ENCODE measurements around the gene PI4KA.
"Not testable (repeated sequence)": the region's sequence is repeated elsewhere in the genome, so short reads cannot be mapped to it uniquely, and the experiment has no call there.

PI4KA gene

GRCh38 chr22:20858615-20859416, at the start of gene PI4KA, which contains the start of gene SNAP29:
Gene PI4KA, minus strand, starts transcription at chr22:20858811. Its CDS starts 86 bp downstream, at chr22:20858725.
Gene SNAP29, plus strand, starts transcription at chr22:20859007. Its CDS starts 104 bp downstream, at chr22:20859111.
- Histone ChIP-seq H3K9me3 (ENCODE audit: control insufficient read depth, low read length) (no peaks in the 10 kb centered on the region), H3K27me3 (replicated peaks; ENCODE audit: control insufficient read depth, insufficient read depth, low read length) (no peaks in the 10 kb centered on the region), H3K9ac (ENCODE audit: low read length) (peak within 1 kb of the TSS; percentile 93), H3K4me3 (ENCODE audit: low read length) (peak within 1 kb of the TSS; percentile 96), H3K4me1 (ENCODE audit: control insufficient read depth, insufficient read depth, low read length) (peaks cover 33% of the 10 kb centered on the region), H3K36me3 (ENCODE audit: control insufficient read depth, insufficient read depth, low read length, severe bottlenecking) (no peaks in the 10 kb centered on the region)
- peak; percentile 98 for DNase-seq (ENCODE audit: low read depth)

- no peak for DNase-seq (ENCODE audit: low read depth)
- no peak overlapping the region for H3K4me3 ChIP-seq (ENCODE audit: low read length)
- no peaks in the 10 kb centered on the region for H3K9me3 ChIP-seq (ENCODE audit: control insufficient read depth, low read length)
- no peak overlapping the region for H3K9ac ChIP-seq (ENCODE audit: low read length)
- no peaks in the 10 kb centered on the region for H3K27me3 ChIP-seq (replicated peaks; ENCODE audit: control insufficient read depth, insufficient read depth, low read length)
- H3K36me3 ChIP-seq (ENCODE audit: control insufficient read depth, insufficient read depth, low read length, severe bottlenecking): no peaks in the 10 kb centered on the region
- peaks cover 13% of the 10 kb centered on the region for H3K4me1 ChIP-seq (ENCODE audit: control insufficient read depth, insufficient read depth, low read length)
These were observed 47.8 kb upstream of the PI4KA start for GRCh38 chr22:20906387-20906767.

- Histone ChIP-seq H3K36me3 (ENCODE audit: control insufficient read depth, insufficient read depth, low read length, severe bottlenecking) (no peaks in the 10 kb centered on the region), H3K4me3 (ENCODE audit: low read length) (no peak overlapping the region), H3K9ac (ENCODE audit: low read length) (no peak overlapping the region), H3K4me1 (ENCODE audit: control insufficient read depth, insufficient read depth, low read length) (peaks cover 13% of the 10 kb centered on the region), H3K9me3 (ENCODE audit: control insufficient read depth, low read length) (no peaks in the 10 kb centered on the region), H3K27me3 (replicated peaks; ENCODE audit: control insufficient read depth, insufficient read depth, low read length) (no peaks in the 10 kb centered on the region)
- DNase-seq (ENCODE audit: low read depth): no peak
These were observed 47.1 kb upstream of the PI4KA start for GRCh38 chr22:20905415-20906386.

GRCh38 chr22:20904980-20905355, 46.4 kb upstream of the PI4KA start:
- H3K4me1 ChIP-seq (ENCODE audit: control insufficient read depth, insufficient read depth, low read length): peaks cover 13% of the 10 kb centered on the region
- H3K4me3 ChIP-seq (ENCODE audit: low read length): no peak overlapping the region
- H3K27me3 ChIP-seq (replicated peaks; ENCODE audit: control insufficient read depth, insufficient read depth, low read length): no peaks in the 10 kb centered on the region
- no peaks in the 10 kb centered on the region for H3K9me3 ChIP-seq (ENCODE audit: control insufficient read depth, low read length)
- no peaks in the 10 kb centered on the region for H3K36me3 ChIP-seq (ENCODE audit: control insufficient read depth, insufficient read depth, low read length, severe bottlenecking)
- no peak for DNase-seq (ENCODE audit: low read depth)
- H3K9ac ChIP-seq (ENCODE audit: low read length): no peak overlapping the region

GRCh38 chr22:20904008-20904979, 45.7 kb upstream of the PI4KA start:
- no peaks in the 10 kb centered on the region for H3K27me3 ChIP-seq (replicated peaks; ENCODE audit: control insufficient read depth, insufficient read depth, low read length)
- no peaks in the 10 kb centered on the region for H3K36me3 ChIP-seq (ENCODE audit: control insufficient read depth, insufficient read depth, low read length, severe bottlenecking)
- H3K4me1 ChIP-seq (ENCODE audit: control insufficient read depth, insufficient read depth, low read length): peaks cover 13% of the 10 kb centered on the region
- H3K9ac ChIP-seq (ENCODE audit: low read length): no peak overlapping the region
- peak; percentile 97 for DNase-seq (ENCODE audit: low read depth)
- no peak overlapping the region for H3K4me3 ChIP-seq (ENCODE audit: low read length)
- no peaks in the 10 kb centered on the region for H3K9me3 ChIP-seq (ENCODE audit: control insufficient read depth, low read length)

GRCh38 chr22:20903093-20903492, 44.5 kb upstream of the PI4KA start:
- H3K4me3 ChIP-seq (ENCODE audit: low read length): no peak overlapping the region
- H3K27me3 ChIP-seq (replicated peaks; ENCODE audit: control insufficient read depth, insufficient read depth, low read length): no peaks in the 10 kb centered on the region
- DNase-seq (ENCODE audit: low read depth): no peak
- peaks cover 13% of the 10 kb centered on the region for H3K4me1 ChIP-seq (ENCODE audit: control insufficient read depth, insufficient read depth, low read length)
- H3K9ac ChIP-seq (ENCODE audit: low read length): no peak overlapping the region
- no peaks in the 10 kb centered on the region for H3K9me3 ChIP-seq (ENCODE audit: control insufficient read depth, low read length)
- no peaks in the 10 kb centered on the region for H3K36me3 ChIP-seq (ENCODE audit: control insufficient read depth, insufficient read depth, low read length, severe bottlenecking)

GRCh38 chr22:20901093-20902033, 42.8 kb upstream of the PI4KA start:
- H3K4me3 ChIP-seq (ENCODE audit: low read length); H3K36me3 ChIP-seq (ENCODE audit: control insufficient read depth, insufficient read depth, low read length, severe bottlenecking); H3K9me3 ChIP-seq (ENCODE audit: control insufficient read depth, low read length); H3K27me3 ChIP-seq (replicated peaks; ENCODE audit: control insufficient read depth, insufficient read depth, low read length); H3K9ac ChIP-seq (ENCODE audit: low read length); DNase-seq (ENCODE audit: low read depth): not testable (repeated sequence)
- H3K4me1 ChIP-seq (ENCODE audit: control insufficient read depth, insufficient read depth, low read length): peaks cover 13% of the 10 kb centered on the region

- Histone ChIP-seq H3K9me3 (ENCODE audit: control insufficient read depth, low read length) (no peaks in the 10 kb centered on the region), H3K9ac (ENCODE audit: low read length) (no peak overlapping the region), H3K4me3 (ENCODE audit: low read length) (no peak overlapping the region), H3K36me3 (ENCODE audit: control insufficient read depth, insufficient read depth, low read length, severe bottlenecking) (no peaks in the 10 kb centered on the region), H3K4me1 (ENCODE audit: control insufficient read depth, insufficient read depth, low read length) (peaks cover 10% of the 10 kb centered on the region), H3K27me3 (replicated peaks; ENCODE audit: control insufficient read depth, insufficient read depth, low read length) (no peaks in the 10 kb centered on the region)
- DNase-seq (ENCODE audit: low read depth): no peak
These were observed 41.3 kb upstream of the PI4KA start for GRCh38 chr22:20899827-20900423.

- H3K4me3 ChIP-seq (ENCODE audit: low read length): not testable (repeated sequence)
These were observed 39.1 kb upstream of the PI4KA start for GRCh38 chr22:20897737-20898136.

More at GRCh38 chr22:20897737-20898136, 39.1 kb upstream of the PI4KA start:
- DNase-seq (ENCODE audit: low read depth); H3K4me1 ChIP-seq (ENCODE audit: control insufficient read depth, insufficient read depth, low read length); H3K9ac ChIP-seq (ENCODE audit: low read length); H3K9me3 ChIP-seq (ENCODE audit: control insufficient read depth, low read length); H3K36me3 ChIP-seq (ENCODE audit: control insufficient read depth, insufficient read depth, low read length, severe bottlenecking); H3K27me3 ChIP-seq (replicated peaks; ENCODE audit: control insufficient read depth, insufficient read depth, low read length): not testable (repeated sequence)
